ENCODE measurements around the gene AFMID. TPM values are rescaled to one million over a fixed set of nuclear protein-coding genes. Genes with fewer than 3 reads are reported as not detected.
A peak's percentile ranks its signal among the peaks of the same experiment; 100 is the strongest.

Gene AFMID
- total and polyA plus RNA-seq, 2 of the 13 experiments (the other 11 are each of a cell fraction or from before 2014, with no cell fraction given): 249 to 270 TPM

DNA sequence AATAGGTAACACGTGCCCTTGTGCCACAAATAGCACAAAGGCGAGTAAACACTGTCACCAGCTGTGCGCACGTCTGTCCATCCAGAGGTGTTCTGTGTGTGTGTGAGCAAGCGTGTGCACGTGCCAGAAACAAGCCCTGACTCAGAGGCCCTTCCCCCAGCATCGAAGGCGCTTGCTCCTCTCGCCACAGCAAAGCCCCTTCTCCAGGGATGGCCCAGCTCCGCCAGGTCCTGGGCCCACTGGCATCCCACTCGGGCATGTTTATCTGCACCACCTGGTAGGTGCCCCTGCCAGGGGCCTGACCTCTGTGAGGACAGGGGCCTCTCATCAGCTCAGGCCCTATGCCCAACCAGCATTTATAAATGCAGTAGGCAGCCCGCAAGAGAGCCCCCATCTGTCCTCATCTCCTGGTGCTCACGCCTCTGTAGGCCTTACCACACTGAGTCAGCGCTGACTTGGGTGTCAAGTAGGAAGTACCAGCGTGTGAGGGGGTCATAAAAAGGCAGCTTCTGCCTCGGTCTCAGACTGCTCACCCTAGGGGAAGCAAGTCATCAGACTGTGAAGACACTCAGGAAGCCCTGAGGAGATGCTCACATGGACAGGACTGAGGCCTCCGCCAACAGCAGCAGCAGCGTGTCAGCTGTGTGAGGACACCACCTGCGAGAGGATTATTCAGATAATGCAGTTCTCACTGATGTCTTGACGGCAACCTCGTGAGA lies 55.0 kb downstream of the AFMID start (continued):
- TF ChIP-seq KMT2B (CRISPR knock-in tag; IDR thresholded peaks at IDR 0.05): no peak
- no peak for TF ChIP-seq ZNF256 (CRISPR knock-in tag; conservative IDR thresholded peaks at IDR 0.05)
- no peak for TF ChIP-seq MYNN (CRISPR knock-in tag; IDR thresholded peaks at IDR 0.05; ENCODE audit: low read depth)
- TF ChIP-seq, protein P1, sequence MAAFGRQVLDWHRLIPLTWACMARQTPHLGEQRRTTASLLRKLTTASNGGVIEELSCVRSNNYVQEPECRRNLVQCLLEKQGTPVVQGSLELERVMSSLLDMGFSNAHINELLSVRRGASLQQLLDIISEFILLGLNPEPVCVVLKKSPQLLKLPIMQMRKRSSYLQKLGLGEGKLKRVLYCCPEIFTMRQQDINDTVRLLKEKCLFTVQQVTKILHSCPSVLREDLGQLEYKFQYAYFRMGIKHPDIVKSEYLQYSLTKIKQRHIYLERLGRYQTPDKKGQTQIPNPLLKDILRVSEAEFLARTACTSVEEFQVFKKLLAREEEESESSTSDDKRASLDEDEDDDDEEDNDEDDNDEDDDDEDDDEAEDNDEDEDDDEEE (CRISPR knock-in tag; IDR thresholded peaks at IDR 0.05): no peak
- TF ChIP-seq, protein P2, sequence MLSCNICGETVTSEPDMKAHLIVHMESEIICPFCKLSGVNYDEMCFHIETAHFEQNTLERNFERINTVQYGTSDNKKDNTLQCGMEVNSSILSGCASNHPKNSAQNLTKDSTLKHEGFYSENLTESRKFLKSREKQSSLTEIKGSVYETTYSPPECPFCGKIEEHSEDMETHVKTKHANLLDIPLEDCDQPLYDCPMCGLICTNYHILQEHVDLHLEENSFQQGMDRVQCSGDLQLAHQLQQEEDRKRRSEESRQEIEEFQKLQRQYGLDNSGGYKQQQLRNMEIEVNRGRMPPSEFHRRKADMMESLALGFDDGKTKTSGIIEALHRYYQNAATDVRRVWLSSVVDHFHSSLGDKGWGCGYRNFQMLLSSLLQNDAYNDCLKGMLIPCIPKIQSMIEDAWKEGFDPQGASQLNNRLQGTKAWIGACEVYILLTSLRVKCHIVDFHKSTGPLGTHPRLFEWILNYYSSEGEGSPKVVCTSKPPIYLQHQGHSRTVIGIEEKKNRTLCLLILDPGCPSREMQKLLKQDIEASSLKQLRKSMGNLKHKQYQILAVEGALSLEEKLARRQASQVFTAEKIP (CRISPR knock-in tag; IDR thresholded peaks at IDR 0.05; ENCODE audit: borderline replicate concordance): no peak
- TF ChIP-seq TBX2 (CRISPR knock-in tag; IDR thresholded peaks at IDR 0.05; ENCODE audit: borderline replicate concordance): peak; percentile 29; the same call in 1 of the 2 replicates
- TF ChIP-seq DNMT3B (CRISPR knock-in tag; conservative IDR thresholded peaks at IDR 0.05): no peak; the same call in 1 of the 2 replicates
- no peak for TF ChIP-seq NONO (IDR thresholded peaks at IDR 0.05)
- no peak for TF ChIP-seq NONO (CRISPR knock-in tag; conservative IDR thresholded peaks at IDR 0.05)
- no peak for TF ChIP-seq ZNF737 (CRISPR knock-in tag; IDR thresholded peaks at IDR 0.05; ENCODE audit: borderline replicate concordance)
- no peak for TF ChIP-seq CHD2 (IDR thresholded peaks at IDR 0.05; ENCODE audit: low read depth, low read length)
- TF ChIP-seq, protein P3, sequence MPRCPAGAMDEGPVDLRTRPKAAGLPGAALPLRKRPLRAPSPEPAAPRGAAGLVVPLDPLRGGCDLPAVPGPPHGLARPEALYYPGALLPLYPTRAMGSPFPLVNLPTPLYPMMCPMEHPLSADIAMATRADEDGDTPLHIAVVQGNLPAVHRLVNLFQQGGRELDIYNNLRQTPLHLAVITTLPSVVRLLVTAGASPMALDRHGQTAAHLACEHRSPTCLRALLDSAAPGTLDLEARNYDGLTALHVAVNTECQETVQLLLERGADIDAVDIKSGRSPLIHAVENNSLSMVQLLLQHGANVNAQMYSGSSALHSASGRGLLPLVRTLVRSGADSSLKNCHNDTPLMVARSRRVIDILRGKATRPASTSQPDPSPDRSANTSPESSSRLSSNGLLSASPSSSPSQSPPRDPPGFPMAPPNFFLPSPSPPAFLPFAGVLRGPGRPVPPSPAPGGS (CRISPR knock-in tag; IDR thresholded peaks at IDR 0.05): no peak
- TF ChIP-seq TMF1 (CRISPR knock-in tag; IDR thresholded peaks at IDR 0.05; ENCODE audit: low read depth): no peak
- TF ChIP-seq ZSCAN31 (CRISPR knock-in tag; IDR thresholded peaks at IDR 0.05; ENCODE audit: low read depth): no peak; the same call in 1 of the 2 replicates
- TF ChIP-seq ZNF556 (CRISPR knock-in tag; IDR thresholded peaks at IDR 0.05; ENCODE audit: borderline replicate concordance): no peak
- TF ChIP-seq ZNF75D (CRISPR knock-in tag; IDR thresholded peaks at IDR 0.05; ENCODE audit: borderline replicate concordance): no peak
- no peak for TF ChIP-seq ZC3H4 (CRISPR knock-in tag; IDR thresholded peaks at IDR 0.05; ENCODE audit: borderline replicate concordance)
- no peak for TF ChIP-seq FOXA1 (IDR thresholded peaks at IDR 0.05)
- TF ChIP-seq FOXA1 (CRISPR knock-in tag; IDR thresholded peaks at IDR 0.05): no peak
- TF ChIP-seq KDM5A (IDR thresholded peaks at IDR 0.05; ENCODE audit: borderline replicate concordance, low read length): no peak
- no peak for TF ChIP-seq ZEB1 (IDR thresholded peaks at IDR 0.05; ENCODE audit: insufficient replicate concordance, low read depth)
- no peak for TF ChIP-seq AHR (CRISPR knock-in tag; IDR thresholded peaks at IDR 0.05)
- TF ChIP-seq FOXJ3 (CRISPR knock-in tag; IDR thresholded peaks at IDR 0.05; ENCODE audit: borderline replicate concordance): no peak
- TF ChIP-seq TCF12 (IDR thresholded peaks at IDR 0.05): no peak
- TF ChIP-seq TCF12 (CRISPR knock-in tag; IDR thresholded peaks at IDR 0.05): no peak
- TF ChIP-seq ZNF564 (CRISPR knock-in tag; IDR thresholded peaks at IDR 0.05): no peak
- TF ChIP-seq TEAD2 (CRISPR knock-in tag; IDR thresholded peaks at IDR 0.05): peak; percentile 24; the same call in 1 of the 2 replicates
- no peak for TF ChIP-seq FOXK1 (CRISPR knock-in tag; IDR thresholded peaks at IDR 0.05; ENCODE audit: borderline replicate concordance, low read depth)
- TF ChIP-seq DPF2 (CRISPR knock-in tag; IDR thresholded peaks at IDR 0.05; ENCODE audit: borderline replicate concordance, low read depth): no peak
- no peak for TF ChIP-seq ZNF549 (CRISPR knock-in tag; IDR thresholded peaks at IDR 0.05)

Data from HepG2 (cell line).